HG03342 (cell line): ENCODE measurements around the gene WFIKKN1.

Experiments used
- ATAC-seq: cut with Tn5 transposase; IDR thresholded peaks from one replicate; pipeline ENCODE4 v1.9.1; 2021; ENCODE audit warnings: mild to moderate bottlenecking, moderate library complexity; ENCODE audit not compliant: unreplicated experiment

The WFIKKN1 gene

DNA sequence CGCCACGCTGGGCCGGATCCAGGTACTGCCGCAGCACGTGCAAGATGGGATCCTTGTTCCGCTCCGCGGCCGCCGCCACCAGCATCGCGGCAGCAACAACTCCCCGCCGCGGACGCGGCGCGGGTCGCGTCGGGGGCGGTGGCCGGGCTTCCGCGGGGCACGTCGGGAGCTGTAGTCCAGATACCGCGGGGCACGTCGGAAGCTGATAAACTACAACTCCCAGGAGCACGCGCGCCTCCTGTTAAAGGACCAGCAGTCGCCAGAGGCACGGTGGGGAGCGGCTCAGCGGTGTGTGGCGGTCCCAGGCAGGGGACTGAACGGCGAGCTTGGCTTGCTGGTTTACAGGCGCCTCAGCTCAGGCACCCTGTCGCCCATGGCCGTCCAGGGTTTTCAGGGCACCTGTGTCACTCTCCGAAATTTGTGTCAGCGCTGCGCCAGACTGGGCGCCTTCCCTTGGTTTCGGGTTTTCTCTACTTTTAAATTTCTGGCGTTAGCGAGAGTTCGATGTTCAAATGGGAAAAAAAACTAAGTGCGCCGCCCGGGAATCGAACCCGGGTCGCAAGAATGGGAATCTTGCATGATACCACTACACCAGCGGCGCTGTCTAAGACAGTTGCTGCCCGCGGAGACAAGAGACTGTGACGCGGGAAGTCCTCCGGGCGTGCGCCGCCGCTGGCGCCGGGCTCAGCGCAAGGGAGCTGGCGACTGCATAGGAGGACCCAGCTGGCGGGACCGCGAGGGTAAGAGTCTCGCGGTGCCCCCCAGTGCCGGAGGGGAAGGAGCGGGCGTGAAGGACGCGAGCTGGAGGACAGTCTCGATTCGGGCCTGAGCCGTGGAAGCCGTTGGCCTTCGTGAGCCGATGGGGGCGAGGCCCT is 5.7 kb downstream of the WFIKKN1 start, which contains the start of gene METTL26:
Gene METTL26 (minus strand): TSS at position 100 of the 875 bp plus-strand sequence. CDS start 15 bp downstream, at position 85.
- peak; percentile 65 for ATAC-seq

DNA sequence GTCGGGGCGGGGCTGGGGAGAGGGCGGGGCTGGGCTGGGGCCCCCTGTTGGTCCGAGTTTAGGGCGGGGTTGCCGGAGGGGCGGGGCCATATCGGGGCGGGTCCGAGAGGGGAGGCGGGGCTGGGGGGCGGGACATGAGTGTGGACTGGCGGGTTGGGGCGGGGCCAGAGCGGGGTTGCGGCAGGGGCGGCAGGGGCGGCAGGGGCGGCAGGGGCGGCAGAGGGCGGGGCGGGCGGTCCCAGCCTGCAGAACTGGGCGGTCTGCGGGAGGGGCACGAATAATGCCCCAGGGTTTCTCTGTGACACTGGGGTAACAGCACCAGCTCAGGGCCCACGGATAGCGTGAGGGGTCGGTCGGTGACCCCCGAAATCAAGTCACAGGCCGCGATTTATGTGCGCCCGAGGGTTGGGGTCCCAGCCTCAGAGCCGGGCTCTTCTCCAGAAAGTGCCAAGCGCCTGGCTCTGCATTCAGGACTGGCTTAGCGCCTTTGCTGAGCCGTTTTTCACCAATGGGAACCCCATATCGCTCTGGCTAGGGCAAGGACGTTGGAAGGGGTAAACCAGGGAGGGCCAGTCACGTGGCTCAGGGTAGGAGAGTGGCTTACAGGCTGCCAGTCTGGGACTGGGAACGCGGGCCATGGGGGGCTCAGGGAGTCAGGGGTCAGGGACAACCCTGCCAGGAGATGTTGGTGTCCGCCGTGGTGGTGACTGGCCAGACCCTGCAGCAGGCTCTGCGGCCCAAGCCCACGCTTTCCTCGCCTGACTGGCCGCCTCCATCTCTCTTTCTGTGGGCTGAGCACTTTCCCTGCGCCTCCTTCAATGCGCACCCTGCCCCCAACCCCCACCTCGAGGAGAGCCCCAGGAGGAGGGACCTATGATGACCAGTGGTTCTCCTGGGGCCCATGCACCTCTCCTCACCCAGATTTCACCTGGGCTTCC is 6.6 kb downstream of the WFIKKN1 start:
- ATAC-seq = no peak

DNA sequence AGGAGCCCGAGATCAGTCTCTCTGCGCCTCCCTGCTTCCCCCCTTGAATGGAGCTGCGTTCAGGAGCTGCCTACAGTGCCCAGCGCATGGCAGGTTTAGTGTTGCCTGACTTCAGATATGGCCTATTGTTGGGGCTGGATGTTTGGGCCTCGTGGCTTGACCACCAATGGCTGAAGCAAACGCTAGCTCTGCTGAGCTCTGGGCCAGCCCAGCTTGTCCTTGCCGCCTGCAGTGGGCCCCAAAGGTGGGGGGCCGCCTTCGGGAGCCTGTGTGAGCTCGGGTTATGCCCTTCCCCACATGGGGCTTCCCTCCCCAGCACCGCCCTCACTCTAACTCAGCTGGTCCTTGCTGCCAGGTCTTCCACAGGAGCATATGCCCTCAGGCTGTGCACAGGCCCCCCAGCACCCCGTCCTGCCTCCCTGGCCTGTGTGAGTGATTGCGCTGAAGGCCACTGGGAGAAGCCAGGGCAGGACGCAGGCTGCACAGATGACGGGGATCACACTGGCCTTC is 7.3 kb downstream of the WFIKKN1 start:
- ATAC-seq = no peak

DNA sequence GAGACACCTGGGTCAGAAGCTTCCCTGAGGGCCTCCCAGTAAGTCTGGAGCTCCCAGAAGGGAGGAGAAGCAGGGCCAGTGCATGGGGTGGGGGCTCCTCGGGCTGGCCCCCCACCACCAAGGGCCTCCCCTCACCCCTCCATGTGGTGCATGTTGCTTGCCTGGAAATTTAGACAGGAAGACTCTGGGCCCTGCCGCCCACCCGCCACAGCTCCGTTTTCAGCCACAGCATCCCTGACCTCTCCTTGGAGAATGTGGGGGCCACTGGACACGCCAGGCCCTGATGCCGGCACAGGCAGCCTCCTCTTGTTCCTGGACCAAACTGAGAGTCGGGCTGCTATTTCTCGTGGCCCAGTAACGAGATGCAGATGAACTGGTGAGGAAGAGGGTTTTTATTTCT is 8.1 kb downstream of the WFIKKN1 start:
- no peak for ATAC-seq

DNA sequence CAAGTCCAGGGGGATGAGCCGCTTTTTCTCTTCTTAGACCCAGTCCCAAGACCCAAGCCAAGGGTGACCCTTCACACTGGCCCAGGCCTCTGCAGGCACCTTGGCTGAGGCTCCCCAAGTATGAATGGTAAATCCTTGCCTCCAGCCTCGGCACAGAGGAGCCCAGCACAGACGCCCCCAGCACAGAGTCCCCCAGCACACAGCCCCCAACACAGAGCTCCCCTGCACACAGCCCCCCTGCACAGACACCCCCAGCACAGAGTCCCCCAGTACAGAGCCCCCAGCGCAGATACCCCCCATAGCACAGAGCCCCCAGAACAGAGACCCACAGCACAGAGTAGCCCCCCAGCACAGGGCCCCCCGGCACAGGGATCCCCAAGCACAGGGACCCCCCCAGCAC is 9.8 kb downstream of the WFIKKN1 start:
- no peak for ATAC-seq

DNA sequence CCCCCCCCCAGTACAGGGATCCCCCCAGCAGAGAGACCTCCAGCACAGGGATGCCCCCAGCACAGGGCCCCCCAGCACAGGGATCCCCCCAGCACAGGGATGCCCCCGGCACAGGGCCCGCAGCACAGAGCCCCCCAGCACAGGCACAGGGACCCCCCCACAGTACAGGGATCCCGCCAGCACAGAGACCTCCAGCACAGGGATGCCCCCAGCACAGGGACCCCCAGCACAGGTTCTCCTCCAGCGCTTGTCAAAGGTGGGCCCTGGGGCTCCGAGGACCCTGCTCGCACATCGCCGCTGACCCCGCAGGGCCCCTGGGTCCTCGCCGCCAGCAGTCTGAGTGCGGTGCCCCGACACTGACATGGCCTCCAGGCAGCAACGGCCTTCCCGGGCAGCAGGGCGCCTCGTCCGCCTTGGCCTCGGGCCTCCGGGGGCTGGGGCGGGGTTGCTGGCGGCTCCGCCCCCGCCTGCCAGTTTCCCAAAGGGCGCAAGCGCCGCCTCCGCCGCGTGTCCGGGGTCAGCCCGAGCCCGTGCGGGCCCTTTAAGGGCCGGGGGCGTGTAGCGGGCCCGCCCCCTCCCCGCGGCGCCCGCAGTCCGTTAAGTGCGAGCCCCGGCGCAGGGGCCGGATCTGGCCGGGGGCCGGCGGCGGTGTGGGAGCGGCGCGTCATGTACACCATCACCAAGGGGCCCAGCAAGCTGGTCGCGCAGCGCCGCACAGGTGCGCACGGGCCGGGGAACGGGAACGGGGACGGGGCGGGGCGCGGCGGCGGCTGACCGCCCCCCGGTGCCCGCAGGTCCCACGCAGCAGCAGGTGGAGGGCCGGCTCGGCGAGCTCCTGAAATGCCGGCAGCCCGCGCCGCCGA is 10.8 kb downstream of the WFIKKN1 start, which contains the start of gene MCRIP2:
Gene MCRIP2 (plus strand): TSS at position 503 of the 863 bp plus-strand sequence. CDS start 164 bp downstream, at position 667.
- peak; percentile 43 for ATAC-seq

DNA sequence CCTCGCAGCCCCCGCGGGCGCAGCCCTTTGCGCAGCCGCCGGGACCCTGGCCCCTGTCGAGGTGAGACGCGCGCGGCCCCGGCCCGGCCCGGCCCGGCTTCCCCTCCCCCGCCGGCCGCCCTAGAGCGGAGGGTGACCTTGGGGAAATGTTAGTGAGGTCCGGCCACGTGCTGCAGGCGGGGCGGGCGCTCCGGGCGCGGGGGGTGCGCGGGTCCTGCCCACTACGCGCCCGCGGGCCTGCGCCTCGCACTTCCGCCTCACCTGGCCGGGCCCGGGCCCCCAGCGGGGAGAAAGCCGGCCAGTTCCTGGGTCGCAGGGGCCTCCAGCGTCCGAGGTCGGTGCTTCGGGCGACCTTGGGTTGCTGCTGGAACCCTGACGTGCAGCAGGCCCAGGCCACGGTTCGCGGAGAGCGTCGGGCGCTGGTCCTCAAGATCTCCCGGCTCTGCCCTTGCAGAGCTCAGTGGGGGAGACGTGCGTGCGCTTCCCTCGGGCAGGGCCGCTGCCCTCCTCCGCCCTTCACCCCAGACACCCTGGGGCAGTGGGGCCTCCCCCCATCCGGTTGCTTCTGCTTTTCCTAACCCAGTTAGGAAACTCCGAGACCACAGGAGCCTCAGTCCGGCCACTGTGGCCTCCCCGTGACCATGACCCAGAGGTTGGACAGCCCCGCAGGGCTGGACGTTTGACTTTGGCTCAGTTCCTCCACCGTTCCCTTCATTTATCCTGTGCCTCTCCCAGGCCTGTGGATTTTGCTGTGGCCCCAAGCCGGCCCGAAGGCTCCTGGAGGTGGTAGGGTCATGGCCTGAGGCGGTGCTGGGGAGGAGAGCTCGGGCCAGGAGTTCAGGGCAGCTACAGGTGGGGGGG is 11.6 kb downstream of the WFIKKN1 start:
- peak; percentile 21 for ATAC-seq

DNA sequence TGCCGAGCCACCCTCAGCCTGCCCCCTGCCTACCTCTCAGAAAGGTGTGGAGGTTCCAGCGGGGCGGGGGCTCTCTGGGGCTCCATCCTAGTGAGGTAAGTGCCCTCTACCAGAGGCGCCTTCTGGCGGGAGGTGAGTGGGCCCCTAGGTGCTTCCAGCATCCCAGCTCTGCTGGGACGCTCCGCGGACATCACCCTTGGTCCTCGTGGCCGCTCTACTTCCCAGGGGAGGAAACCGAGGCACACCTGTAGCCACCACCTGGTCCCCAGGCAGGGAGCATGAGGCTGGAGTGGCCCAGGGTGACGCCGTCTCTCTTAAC is 12.2 kb downstream of the WFIKKN1 start:
- no peak for ATAC-seq

DNA sequence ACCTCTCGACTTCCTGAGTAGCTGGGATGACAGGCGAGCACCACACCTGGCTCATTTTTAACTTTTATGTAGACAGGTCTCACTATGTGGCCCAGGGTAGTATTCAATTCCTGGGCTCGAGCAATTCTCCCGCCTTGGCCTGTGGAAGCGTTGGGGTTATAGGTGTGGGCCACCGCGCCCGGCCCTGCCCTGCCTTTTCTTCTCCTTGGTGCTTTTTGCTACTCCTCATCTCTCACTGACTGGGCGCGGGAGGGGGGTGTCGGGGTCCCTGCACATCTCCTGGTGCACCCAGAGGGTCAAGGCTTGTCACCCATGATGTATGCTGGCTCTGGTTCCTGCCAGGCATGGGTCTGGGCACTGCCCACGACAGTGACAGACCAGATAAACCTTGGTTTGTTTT is 13.8 kb downstream of the WFIKKN1 start:
- ATAC-seq = no peak

DNA sequence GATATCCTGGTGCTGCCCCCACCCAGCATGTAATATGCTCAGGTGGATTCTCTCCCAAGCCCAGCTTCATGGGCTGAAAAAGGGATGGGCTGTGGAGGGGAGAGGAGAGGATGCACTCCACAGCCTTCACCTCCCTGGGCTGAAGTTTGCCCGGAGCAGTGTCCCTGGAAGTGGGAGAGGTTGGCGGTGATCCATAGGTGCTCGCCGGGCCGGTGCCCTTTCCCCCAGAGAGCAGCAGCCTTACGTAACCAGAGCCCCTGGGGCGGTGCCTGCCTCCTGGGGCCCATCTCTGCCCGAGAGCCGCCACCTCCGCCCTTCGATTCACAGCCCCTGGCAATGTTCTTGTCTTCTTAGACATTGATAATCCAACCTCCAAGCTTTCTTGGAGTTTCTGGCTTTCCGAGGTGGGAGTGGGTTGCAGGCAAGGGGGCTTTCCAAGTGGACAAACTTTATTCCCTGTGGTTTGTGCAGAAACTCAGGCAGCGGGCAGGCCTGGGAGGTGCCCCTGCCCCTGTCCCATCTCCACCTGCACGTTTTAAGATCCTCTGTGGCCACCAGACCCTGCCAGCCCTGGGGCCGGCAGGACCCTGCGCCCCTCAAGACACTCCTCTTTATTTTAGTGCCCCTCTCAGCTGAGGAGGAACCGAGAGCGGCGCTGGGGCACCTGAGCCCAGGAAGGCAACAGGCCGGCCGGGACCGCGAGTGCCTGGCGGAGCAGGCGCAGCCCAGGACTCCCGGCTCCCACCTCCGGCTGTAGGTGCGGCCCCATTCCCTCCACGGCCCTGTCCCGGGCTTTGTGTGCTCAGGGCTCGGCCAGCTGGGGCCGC is 15.3 kb downstream of the WFIKKN1 start:
- ATAC-seq = no peak

DNA sequence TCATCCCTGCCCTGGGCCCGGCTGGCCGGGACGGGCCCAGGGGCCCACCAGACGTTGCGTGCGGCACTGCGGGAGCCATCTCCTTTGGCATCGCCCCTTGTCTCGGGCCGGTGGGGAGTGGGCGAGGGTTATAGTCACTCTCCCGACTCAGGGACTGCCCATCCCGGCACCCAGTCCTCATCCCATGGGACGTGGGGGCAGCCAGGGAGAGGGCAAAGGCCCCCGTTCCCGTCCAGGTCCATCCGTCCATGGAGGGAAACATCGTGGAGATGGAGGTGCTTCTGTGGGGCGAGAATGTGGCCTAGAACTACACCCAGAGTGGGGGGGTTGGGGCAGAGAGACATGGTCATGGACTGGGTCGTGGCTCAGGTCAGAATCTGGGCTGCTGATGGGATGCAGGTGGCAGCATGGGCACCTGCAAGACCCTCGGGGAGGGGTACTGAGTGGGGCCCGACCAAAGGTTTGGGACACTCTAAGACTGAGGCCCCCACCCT is 15.9 kb downstream of the WFIKKN1 start:
- no peak for ATAC-seq

DNA sequence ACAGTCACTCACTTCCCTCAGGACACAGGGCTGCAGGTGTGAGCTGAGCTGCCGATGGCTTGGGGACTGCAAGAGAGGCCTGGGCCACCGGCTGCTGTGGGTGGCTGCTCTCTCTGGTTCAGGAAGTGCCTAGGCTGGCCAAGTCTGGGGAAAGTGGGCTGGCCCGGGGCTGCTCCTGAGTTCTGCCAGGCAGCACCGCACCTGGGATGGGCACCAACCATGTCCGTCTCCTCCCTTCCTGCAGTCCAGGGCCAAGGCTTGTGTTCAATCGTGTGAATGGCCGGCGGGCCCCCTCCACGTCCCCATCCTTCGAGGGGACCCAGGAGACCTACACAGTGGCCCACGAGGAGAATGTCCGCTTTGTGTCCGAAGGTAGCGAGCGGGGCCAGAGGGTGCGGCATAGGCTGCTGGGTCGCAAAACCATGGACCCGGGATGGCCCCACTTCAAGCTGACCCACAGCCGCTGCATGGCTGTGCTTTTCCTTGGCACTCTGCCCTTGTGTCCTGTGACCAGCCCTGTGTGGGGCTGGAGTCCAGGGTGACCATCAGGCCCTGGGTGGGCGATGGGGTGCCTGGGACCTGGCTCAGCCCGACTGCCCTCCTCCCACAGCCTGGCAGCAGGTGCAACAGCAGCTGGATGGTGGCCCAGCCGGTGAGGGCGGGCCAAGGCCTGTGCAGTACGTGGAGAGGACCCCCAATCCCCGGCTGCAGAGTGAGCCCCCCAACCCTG is 16.6 kb downstream of the WFIKKN1 start:
- ATAC-seq = no peak

DNA sequence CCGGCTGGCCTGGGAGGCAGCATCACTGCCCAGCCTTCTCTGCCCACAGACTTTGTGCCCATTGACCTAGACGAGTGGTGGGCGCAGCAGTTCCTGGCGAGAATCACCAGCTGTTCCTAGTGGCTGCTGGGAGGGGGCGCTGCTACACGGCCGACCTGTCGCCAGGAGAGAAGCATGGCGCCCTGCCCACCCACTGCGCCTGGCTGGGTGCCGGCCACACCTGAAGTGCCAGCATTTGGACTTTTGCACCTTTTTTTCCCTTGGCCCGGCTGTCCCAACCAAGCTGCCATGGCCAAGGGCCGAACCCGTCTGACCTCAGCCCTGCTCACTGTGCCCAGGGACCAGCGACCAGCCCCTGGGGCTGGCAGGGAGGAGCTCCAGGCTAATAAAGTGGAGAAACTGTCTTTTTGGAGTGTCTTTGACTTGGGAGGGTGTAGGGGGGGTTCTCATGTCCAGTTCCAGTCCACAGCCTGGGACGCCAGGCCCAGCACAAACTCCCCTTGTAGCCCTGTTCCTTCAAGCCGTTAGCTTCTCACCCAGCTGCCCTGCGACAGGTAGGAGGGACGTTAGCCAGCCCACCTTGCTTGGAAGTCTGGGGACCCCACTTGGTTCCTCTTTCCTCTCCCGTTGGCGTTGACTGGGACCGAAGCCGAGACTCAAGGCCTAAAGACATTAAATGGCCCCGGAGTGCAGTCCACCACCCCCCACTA is 17.4 kb downstream of the WFIKKN1 start:
- ATAC-seq = no peak

DNA sequence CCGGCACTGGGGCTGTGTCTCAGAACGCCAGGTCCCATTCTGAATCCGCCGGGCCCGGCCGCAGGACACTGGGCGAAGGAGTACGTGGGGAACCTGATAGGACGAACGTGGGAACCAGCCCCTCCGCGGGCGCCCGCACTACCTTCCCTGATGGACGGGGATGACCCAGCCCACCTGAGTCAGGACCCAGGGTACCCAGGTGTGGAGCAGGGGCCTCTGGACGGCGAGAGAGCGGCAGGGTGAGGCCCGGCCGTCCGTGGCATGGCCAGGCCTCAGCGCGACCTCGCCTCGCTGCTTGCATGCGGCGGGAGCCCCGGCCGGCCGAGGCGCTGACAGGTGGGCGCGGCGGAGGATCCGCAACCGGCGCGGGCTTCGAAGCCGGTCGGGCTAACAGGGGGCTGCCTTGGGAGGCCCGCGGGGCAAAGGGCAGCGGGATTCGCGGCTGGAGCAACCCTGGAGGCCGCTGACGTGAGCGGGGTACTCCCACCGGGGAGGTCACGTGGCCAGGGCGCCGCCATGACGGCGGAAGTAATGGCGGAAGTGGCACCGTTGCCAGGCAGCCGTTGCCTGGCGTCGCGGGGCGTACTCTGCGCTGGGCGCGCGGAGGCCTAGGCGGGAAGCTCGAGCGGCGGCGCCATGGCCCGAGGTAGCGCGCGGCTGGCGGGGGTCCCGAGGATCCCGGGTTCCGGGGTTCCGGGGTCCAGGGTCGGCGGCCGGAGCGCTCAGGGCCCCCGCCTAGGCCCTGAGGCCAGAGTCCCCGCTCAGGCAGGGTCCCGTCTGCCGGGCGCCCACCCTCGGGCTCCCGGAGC is 18.2 kb downstream of the WFIKKN1 start, which contains the start of gene WDR90:
Gene WDR90 (plus strand): TSS at position 585 of the 809 bp plus-strand sequence. CDS start 52 bp downstream, at position 637.
- ATAC-seq = peak; percentile 76

DNA sequence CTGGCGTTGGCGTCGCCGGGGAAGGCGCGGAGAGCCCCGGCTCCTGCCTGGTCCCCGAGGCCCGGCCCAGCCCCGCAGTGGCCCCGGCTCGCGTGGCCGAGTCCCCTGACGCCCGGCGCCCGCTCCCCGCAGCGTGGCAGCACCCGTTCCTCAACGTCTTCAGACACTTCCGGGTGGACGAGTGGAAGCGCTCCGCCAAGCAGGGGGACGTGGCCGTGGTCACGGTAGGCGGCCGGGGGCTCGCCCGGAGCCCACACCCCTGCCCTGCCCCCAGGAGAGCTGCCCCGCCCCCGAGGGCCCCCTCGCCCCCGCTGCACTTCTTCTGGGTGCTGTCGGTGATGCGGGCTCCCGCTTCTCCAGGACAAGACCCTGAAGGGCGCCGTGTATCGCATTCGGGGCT is 18.8 kb downstream of the WFIKKN1 start:
- peak; percentile 10 for ATAC-seq

DNA sequence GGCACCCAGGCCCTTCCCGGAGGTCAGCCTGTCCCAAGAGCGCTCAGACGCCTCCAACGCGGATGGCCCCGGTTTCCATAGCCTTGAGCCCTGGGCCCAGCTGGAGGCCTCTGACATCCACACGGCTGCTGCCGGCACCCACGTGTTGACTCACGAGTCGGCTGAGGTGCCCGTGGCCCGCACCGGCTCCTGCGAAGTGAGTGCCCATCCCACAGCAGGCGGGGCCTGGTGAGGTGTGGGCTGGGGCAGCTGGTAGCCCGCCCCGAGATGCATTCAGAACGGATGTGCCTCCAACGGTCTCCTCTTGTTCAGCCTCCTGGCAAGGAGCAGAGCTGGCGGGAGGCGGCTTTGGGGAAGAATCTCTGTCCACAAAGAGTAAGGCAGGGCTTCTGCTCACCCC is 21.1 kb downstream of the WFIKKN1 start:
- no peak for ATAC-seq
